ENCODE measurements around the gene CFAP97D2.
A peak's percentile ranks its signal among the peaks of the same experiment; 100 is the strongest.
"Not testable (repeated sequence)": the region's sequence is repeated elsewhere in the genome, so short reads cannot be mapped to it uniquely, and the experiment has no call there.

CFAP97D2 gene

GRCh38 chr13:114158869-114159666 is 20.0 kb upstream of the CFAP97D2 start:
- not testable (repeated sequence) for DNase-seq (ENCODE audit: low spot score)

GRCh38 chr13:114161028-114161556 is 18.0 kb upstream of the CFAP97D2 start:
- no peak for DNase-seq (ENCODE audit: low spot score)

- peak; percentile 63 for DNase-seq (ENCODE audit: low spot score)
Measured at GRCh38 chr13:114161644-114162532, 17.2 kb upstream of the CFAP97D2 start.

- no peak for DNase-seq (ENCODE audit: low spot score)
Measured at GRCh38 chr13:114162533-114162922, 16.5 kb upstream of the CFAP97D2 start.

GRCh38 chr13:114164053-114164452 is 15.0 kb upstream of the CFAP97D2 start:
- no peak for DNase-seq (ENCODE audit: low spot score)

GRCh38 chr13:114164681-114165429 is 14.2 kb upstream of the CFAP97D2 start:
- no peak for DNase-seq (ENCODE audit: low spot score)

- peak; percentile 88 for DNase-seq (ENCODE audit: low spot score)
Measured at GRCh38 chr13:114166381-114167131, 12.5 kb upstream of the CFAP97D2 start.

- no peak for DNase-seq (ENCODE audit: low spot score)
Measured at GRCh38 chr13:114167426-114167825, 11.6 kb upstream of the CFAP97D2 start.

GRCh38 chr13:114167885-114168284 is 11.2 kb upstream of the CFAP97D2 start:
- no peak for DNase-seq (ENCODE audit: low spot score)

GRCh38 chr13:114173272-114173671 is 5.8 kb upstream of the CFAP97D2 start:
- DNase-seq (ENCODE audit: low spot score), result no peak

- DNase-seq (ENCODE audit: low spot score), result no peak
Measured at GRCh38 chr13:114173745-114174144, 5.3 kb upstream of the CFAP97D2 start.

- DNase-seq (ENCODE audit: low spot score), result no peak
Measured at GRCh38 chr13:114174529-114174961, 4.5 kb upstream of the CFAP97D2 start.

GRCh38 chr13:114176359-114176902 is 2.6 kb upstream of the CFAP97D2 start:
- not testable (repeated sequence) for DNase-seq (ENCODE audit: low spot score)

- no peak for DNase-seq (ENCODE audit: low spot score)
Measured at GRCh38 chr13:114177245-114178010, 1.6 kb upstream of the CFAP97D2 start.

GRCh38 chr13:114185182-114185971 is 6.3 kb downstream of the CFAP97D2 start:
- no peak for DNase-seq (ENCODE audit: low spot score)

- no peak for DNase-seq (ENCODE audit: low spot score)
Measured at GRCh38 chr13:114194853-114195252, 15.8 kb downstream of the CFAP97D2 start.

- no peak for DNase-seq (ENCODE audit: low spot score)
Measured at GRCh38 chr13:114196629-114197028, 17.6 kb downstream of the CFAP97D2 start.

GRCh38 chr13:114198556-114198955 is 19.5 kb downstream of the CFAP97D2 start:
- no peak for DNase-seq (ENCODE audit: low spot score)

GRCh38 chr13:114199526-114199925 is 20.5 kb downstream of the CFAP97D2 start:
- DNase-seq (ENCODE audit: low spot score), result not testable (repeated sequence)

All from Ammon's horn (tissue), 1 donor.